Fibroblast of peridontal ligament (primary cell): ENCODE results near the gene ATP1B1.
A peak's percentile ranks its signal among the peaks of the same experiment; 100 is the strongest.

ENCODE experiments used
- DNase-seq: peaks from one replicate; pipeline ENCODE4 v3.0.0-alpha.2; 2010; ENCODE audit errors: extremely low read depth

ATP1B1 gene

GRCh38 chr1:169106095-169106920 is at the start of gene ATP1B1:
ATP1B1 (plus strand) TSS chr1:169106690; CDS start chr1:169106830, 140 bp downstream.
- peak; percentile 47 for DNase-seq

GRCh38 chr1:169059421-169059820 is 47.1 kb upstream of the ATP1B1 start:
- no peak for DNase-seq

- DNase-seq, result no peak
Measured at GRCh38 chr1:169060043-169060722, 46.3 kb upstream of the ATP1B1 start.

GRCh38 chr1:169060919-169061639 is 45.4 kb upstream of the ATP1B1 start:
- no peak for DNase-seq

GRCh38 chr1:169062152-169062551 is 44.3 kb upstream of the ATP1B1 start:
- no peak for DNase-seq

- no peak for DNase-seq
Measured at GRCh38 chr1:169064103-169064502, 42.4 kb upstream of the ATP1B1 start.

GRCh38 chr1:169070547-169070946 is 35.9 kb upstream of the ATP1B1 start:
- peak; percentile 0 for DNase-seq

- no peak for DNase-seq
Measured at GRCh38 chr1:169070958-169071357, 35.5 kb upstream of the ATP1B1 start.

- no peak for DNase-seq
Measured at GRCh38 chr1:169072945-169073725, 33.4 kb upstream of the ATP1B1 start.

GRCh38 chr1:169078163-169078883 is 28.2 kb upstream of the ATP1B1 start:
- DNase-seq, result no peak

- no peak for DNase-seq
Measured at GRCh38 chr1:169081503-169082123, 24.9 kb upstream of the ATP1B1 start.

GRCh38 chr1:169085911-169086310 is 20.6 kb upstream of the ATP1B1 start:
- no peak for DNase-seq

- peak; percentile 16 for DNase-seq
Measured at GRCh38 chr1:169086603-169087455, 19.7 kb upstream of the ATP1B1 start.

GRCh38 chr1:169087876-169088275 is 18.6 kb upstream of the ATP1B1 start:
- no peak for DNase-seq

GRCh38 chr1:169089776-169090175 is 16.7 kb upstream of the ATP1B1 start:
- DNase-seq, result no peak

GRCh38 chr1:169090308-169090899 is 16.1 kb upstream of the ATP1B1 start:
- no peak for DNase-seq

GRCh38 chr1:169090900-169091311 is 15.6 kb upstream of the ATP1B1 start:
- no peak for DNase-seq

- DNase-seq, result no peak
Measured at GRCh38 chr1:169091480-169091941, 15.0 kb upstream of the ATP1B1 start.

- no peak for DNase-seq
Measured at GRCh38 chr1:169092399-169092798, 14.1 kb upstream of the ATP1B1 start.
